Tibial nerve (tissue), 4 donors: ENCODE data around the gene IGLL5. TPM values are rescaled to one million over a fixed set of nuclear protein-coding genes. Genes with fewer than 3 reads are reported as not detected.

Source experiments
- DNase-seq, 2 donors: peaks; one replicate each; pipeline ENCODE4 v3.0.0-alpha.2; 2019; ENCODE audit warnings: low spot score in 2 of 2
- H3K27ac ChIP-seq, 4 donors: fragments of 200-600 bp; sonication (generic) in 3 of 4; one replicate each; pipeline ENCODE4 v1.5.1; 2017 to 2019; ENCODE audit warnings: mild to moderate bottlenecking in 1 of 4
- H3K27me3 ChIP-seq, 2 donors: fragments of 200-600 bp; sonication (generic) in 1 of 2; one replicate each; pipeline versions ENCODE4 v1.5.1 to v1.6.0; 2017 to 2019
- H3K36me3 ChIP-seq, 3 donors: fragments of 200-600 bp; sonication (generic); one replicate each; pipeline ENCODE4 v1.5.1; 2018 to 2019
- H3K4me1 ChIP-seq, 4 donors: fragments of 200-600 bp; sonication (generic) in 3 of 4; one replicate each; pipeline ENCODE4 v1.5.1; 2017 to 2019
- H3K4me3 ChIP-seq, 4 donors: fragments of 200-600 bp; sonication (generic) in 3 of 4; one replicate each; pipeline ENCODE4 v1.5.1; 2017 to 2019; ENCODE audit warnings: mild to moderate bottlenecking in 1 of 4, moderate library complexity in 1 of 4
- H3K9me3 ChIP-seq, 4 donors: fragments of 200-600 bp; sonication (generic) in 3 of 4; one replicate each; pipeline ENCODE4 v1.5.1; 2017 to 2019
- EP300 ChIP-seq, 2 donors: sonication (generic); formaldehyde crosslinking; IDR thresholded peaks; one replicate each; pipeline ENCODE4 v1.6.1; 2017; ENCODE audit warnings: antibody characterized with exemption in 2 of 2, mild to moderate bottlenecking in 1 of 2
- POLR2A ChIP-seq, 2 donors: fragments of 450-650 bp; IDR thresholded peaks; one replicate each; pipeline ENCODE4 v1.6.1; 2017; ENCODE audit warnings: antibody characterized with exemption in 2 of 2, mild to moderate bottlenecking in 2 of 2, moderate library complexity in 2 of 2
- WGBS, 2 donors: methylation state at CpG; one replicate each; pipeline ENCODE4 v1.1.5; 2018; 5-methylcytosine and 5-hydroxymethylcytosine counted together
- total RNA-seq, 4 donors: library from RNA; depleted of rRNA; stranded (reverse); fragments of >200 nt; gene quantifications; one replicate each; pipeline ENCODE4 v1.1.0, GENCODE V29; 2016
- TF ChIP-seq, protein P1 (sequence below), 5 experiments: fragments of 200-600 bp in 3 of 5; fragments of 450-650 bp in 2 of 5; sonication (generic) in 3 of 5; IDR thresholded peaks; one replicate each; pipeline ENCODE4 v1.5.1; 2016 to 2019; ENCODE audit warnings: antibody characterized with exemption in 5 of 5, mild to moderate bottlenecking in 3 of 5, moderate library complexity in 2 of 5

IGLL5 gene
- total RNA-seq, 4 donors from 2014 or later: 0.66 to 2.7 (median 2.1) TPM; not detected in 1

DNA sequence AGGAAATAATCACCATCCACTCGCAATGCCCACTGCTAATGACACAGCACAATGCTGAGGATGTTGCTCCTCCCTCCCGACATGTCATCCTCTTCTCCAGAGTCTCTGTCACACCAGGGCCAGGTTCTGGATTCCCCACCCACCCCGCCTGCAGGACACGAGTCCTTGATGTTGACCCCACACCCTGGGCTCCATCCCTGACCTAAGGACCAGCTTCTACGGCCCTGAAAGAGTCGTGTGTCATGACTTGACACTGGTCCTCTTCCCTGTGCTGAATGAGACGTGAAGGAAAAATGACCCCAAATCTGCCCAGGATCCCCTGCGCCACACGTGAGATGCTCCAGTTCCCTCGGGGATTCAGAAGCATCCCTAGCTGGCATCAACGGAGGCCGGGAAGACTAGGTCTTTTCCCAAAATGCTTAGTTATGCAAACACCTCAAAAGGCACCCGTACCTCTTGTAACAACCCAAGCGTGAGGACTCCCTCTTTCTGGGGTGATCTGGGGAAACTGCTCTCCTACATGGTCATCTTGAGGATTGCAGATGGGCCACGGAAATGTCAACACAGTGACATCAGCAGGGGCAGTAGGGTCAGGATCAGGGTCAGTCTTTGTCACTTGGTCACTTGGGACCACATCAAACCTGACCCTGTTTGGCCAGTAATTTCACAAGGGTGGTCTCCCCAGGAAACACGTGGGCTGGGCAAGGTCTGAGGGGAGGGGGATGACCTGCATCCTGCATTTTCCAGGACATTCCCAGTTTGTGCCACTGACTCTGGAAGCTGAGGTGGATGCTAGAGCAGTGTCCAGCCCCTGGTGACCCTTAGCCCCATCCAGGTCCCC is 42.0 kb downstream of the IGLL5 start:
- 76 to 84% methylated on average over 16 of the region's 16 CpGs for WGBS, 2 donors
- H3K36me3 ChIP-seq: no peaks in the 10 kb centered on the region
- H3K4me1 ChIP-seq: peaks cover 0 to 5% (median 0%) of the 10 kb centered on the region in 4 donors
- no peaks in the 10 kb centered on the region for H3K9me3 ChIP-seq
- no peak overlapping the region for H3K27ac ChIP-seq
- no peak for TF ChIP-seq EP300 (IDR thresholded peaks at IDR 0.05)
- TF ChIP-seq POLR2A (IDR thresholded peaks at IDR 0.05): no peak
- TF ChIP-seq, protein P1, sequence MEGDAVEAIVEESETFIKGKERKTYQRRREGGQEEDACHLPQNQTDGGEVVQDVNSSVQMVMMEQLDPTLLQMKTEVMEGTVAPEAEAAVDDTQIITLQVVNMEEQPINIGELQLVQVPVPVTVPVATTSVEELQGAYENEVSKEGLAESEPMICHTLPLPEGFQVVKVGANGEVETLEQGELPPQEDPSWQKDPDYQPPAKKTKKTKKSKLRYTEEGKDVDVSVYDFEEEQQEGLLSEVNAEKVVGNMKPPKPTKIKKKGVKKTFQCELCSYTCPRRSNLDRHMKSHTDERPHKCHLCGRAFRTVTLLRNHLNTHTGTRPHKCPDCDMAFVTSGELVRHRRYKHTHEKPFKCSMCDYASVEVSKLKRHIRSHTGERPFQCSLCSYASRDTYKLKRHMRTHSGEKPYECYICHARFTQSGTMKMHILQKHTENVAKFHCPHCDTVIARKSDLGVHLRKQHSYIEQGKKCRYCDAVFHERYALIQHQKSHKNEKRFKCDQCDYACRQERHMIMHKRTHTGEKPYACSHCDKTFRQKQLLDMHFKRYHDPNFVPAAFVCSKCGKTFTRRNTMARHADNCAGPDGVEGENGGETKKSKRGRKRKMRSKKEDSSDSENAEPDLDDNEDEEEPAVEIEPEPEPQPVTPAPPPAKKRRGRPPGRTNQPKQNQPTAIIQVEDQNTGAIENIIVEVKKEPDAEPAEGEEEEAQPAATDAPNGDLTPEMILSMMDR (IDR thresholded peaks at IDR 0.05): no peak
- H3K4me3 ChIP-seq: no peak overlapping the region
- DNase-seq: no peak
- no peaks in the 10 kb centered on the region for H3K27me3 ChIP-seq

DNA sequence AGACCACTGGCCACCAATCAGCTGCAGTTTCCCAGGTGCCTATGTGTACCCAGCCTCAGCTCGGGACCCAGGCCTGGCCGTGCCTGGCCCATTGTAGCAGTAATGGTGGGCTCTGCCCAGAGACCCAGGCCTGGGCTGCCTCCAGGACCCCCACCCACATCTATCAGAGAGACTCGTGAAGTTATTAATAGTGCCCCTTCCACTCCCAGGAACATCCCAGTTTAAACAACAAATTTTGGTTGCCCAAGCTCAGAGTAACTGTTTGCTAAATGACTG is 42.5 kb downstream of the IGLL5 start:
- H3K9me3 ChIP-seq: no peaks in the 10 kb centered on the region
- peaks cover 0 to 5% (median 0%) of the 10 kb centered on the region in 4 donors for H3K4me1 ChIP-seq
- no peak for DNase-seq
- no peak overlapping the region for H3K4me3 ChIP-seq
- no peak for TF ChIP-seq POLR2A (IDR thresholded peaks at IDR 0.05)
- TF ChIP-seq, protein P1 (IDR thresholded peaks at IDR 0.05): no peak
- no peak for TF ChIP-seq EP300 (IDR thresholded peaks at IDR 0.05)
- 87 to 93% methylated on average over 3 of the region's 3 CpGs for WGBS, 2 donors
- H3K27ac ChIP-seq: no peak overlapping the region
- no peaks in the 10 kb centered on the region for H3K36me3 ChIP-seq
- no peaks in the 10 kb centered on the region for H3K27me3 ChIP-seq

DNA sequence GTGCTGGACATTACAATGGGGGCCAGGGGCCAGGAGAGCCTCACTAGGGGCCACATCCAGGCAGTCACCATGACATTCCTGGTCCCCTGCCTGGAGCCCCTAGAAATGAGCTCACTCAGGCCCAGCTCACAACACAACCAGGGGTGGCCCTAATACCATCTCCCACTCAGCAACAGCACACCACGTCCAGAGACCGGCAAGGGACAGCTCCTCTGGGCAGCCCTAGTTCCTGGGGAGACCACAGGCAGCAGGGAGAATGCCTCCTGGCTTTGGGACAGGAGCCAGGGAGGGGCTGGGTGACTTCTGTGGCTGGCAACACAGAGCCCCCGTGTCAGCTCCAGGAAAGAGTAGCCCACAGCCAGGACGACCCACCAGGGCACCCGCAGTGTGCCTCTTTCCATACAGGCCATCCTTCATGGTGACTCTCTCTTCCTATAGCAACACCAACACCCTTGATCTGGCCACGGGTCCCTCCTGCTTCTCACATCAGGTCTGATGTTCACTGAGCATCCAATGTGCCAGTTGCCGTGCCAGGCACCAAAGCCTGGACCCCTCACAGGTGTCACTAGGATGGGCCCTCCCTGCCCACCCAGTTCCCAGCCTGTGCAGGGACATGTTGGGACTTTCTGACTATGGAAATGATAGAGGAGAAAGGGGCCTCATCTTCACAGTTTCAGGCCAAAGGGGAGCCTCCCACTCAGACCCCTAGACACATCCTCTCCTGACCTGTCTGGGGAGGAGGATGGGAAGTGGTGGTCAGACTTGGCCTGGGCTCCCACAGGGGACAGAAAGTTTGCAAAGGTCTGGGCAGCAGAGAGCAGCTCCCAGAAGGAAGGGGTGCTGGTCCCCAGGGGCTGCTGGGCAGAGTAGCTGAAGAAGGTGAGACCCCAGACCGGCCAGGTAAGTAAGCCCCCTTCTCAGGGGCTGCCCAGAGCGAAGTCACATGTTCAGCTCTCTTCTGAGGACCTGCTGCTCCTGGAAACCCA is 43.2 kb downstream of the IGLL5 start:
- H3K36me3 ChIP-seq: no peaks in the 10 kb centered on the region
- no peak overlapping the region for H3K4me3 ChIP-seq
- peaks cover 0 to 5% (median 0%) of the 10 kb centered on the region in 4 donors for H3K4me1 ChIP-seq
- no peak for TF ChIP-seq POLR2A (IDR thresholded peaks at IDR 0.05)
- no peak for TF ChIP-seq EP300 (IDR thresholded peaks at IDR 0.05)
- TF ChIP-seq, protein P1 (IDR thresholded peaks at IDR 0.05): no peak
- no peak for DNase-seq
- H3K27me3 ChIP-seq: no peaks in the 10 kb centered on the region
- H3K27ac ChIP-seq: no peak overlapping the region
- 69 to 75% methylated on average over 6 of the region's 9 CpGs for WGBS, 2 donors
- no peaks in the 10 kb centered on the region for H3K9me3 ChIP-seq

DNA sequence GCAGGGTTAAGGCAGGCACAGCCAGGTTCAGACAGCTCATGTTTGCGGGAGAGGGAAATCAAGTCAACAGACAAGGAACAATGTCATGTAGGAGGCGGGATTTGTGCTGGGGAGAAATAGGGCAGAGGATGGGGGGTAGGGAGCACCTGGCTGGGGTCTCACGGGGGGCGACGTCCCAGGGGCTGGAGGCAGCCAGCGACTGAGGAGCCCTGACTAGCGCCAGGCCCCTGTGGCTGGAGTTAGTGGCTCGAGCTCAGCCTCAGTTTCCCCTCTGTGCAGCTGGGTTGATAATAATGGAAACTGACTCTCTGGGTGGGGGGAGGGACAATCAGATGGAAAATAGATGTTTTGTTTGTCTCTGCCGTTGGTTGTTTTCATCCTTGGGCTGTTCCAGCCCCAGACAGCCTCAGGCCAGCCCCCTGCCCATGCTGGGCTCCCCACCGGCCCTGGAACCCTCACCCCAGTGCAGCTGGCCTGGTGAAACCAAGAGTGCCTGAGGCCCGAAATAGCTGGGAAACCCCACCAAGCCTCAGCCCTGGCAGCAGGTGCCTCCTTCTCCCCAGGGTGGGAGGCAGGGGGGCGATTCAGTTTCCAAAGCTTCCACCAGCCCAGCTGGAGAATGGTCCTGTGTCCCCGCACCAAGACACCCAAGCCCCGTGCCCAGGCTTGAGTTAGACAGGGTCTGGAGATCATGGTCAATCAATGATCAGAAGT is 44.1 kb downstream of the IGLL5 start:
- H3K27ac ChIP-seq: no peak overlapping the region
- no peaks in the 10 kb centered on the region for H3K27me3 ChIP-seq
- 88 to 95% methylated on average over 12 to 14 of the region's 14 CpGs for WGBS, 2 donors
- no peaks in the 10 kb centered on the region for H3K9me3 ChIP-seq
- no peak for DNase-seq
- H3K36me3 ChIP-seq: no peaks in the 10 kb centered on the region
- no peak for TF ChIP-seq EP300 (IDR thresholded peaks at IDR 0.05)
- TF ChIP-seq POLR2A (IDR thresholded peaks at IDR 0.05): no peak
- TF ChIP-seq, protein P1 (IDR thresholded peaks at IDR 0.05): no peak
- H3K4me1 ChIP-seq: peaks cover 0 to 5% (median 0%) of the 10 kb centered on the region in 4 donors
- no peak overlapping the region for H3K4me3 ChIP-seq
